Measurements from ENCODE around the gene C1QTNF9. TPM values are rescaled to one million over a fixed set of nuclear protein-coding genes. Genes with fewer than 3 reads are reported as not detected.

Gene C1QTNF9
- polyA plus RNA-seq, 3 donors from 2014 or later = not detected

DNA sequence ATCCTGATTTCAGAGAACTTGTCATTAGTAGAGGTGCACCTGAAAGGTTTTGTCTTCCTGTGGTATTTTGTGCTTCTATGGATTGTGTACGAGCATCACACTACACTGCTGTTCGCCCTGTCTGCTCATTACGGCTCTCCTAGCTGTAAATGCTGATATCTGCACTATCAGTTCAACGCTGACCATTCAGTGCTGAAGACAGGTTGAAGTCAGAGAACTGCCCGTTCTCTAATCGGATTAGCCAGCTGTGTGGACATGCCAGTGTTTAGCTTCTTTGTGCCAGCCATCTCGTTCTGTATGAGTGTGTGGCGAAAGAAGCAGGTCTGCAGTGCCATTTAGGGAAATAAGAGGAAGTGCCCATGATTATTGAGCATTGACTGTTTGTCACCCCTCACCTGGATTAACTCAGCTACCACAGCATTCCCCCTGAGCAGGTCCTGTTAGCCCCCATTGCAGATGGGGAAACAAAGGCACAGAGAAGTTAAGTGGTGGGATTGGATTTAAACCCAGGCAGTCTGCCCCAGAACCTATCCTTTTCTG is 21.6 kb upstream of the C1QTNF9 start:
- Mint-ChIP-seq H3K27ac (peak overlapping the region in 5 of 6 donors; percentile 33 to 77 (median 51)), H3K4me3 (no peak overlapping the region), H3K27me3 (ENCODE audit: low read depth in 3 of 3) (no peaks in the 10 kb centered on the region), H3K9me3 (no peaks in the 10 kb centered on the region), H3K36me3 (peaks cover 18 to 66% (median 39%) of the 10 kb centered on the region in 3 donors), H3K4me1 (peaks cover 12 to 20% of the 10 kb centered on the region in 2 donors)
- no peak for DNase-seq

DNA sequence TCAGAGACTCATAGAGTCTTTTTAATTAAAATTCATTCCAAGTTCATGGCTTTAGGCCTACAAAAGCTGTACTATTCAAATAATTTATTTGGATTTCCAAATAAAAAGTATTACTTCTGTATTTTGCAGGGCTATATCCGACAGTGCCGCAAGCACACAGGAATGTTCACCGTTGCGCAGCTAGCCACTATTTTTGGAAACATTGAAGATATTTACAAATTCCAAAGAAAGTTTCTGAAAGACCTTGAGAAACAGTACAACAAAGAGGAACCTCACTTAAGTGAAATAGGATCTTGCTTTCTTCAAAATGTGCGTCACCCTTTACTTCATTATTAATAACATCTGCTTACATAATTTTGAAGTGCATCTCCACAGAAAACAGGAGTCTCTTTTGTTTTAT is 20.5 kb upstream of the C1QTNF9 start:
- no peaks in the 10 kb centered on the region for H3K9me3 Mint-ChIP-seq
- DNase-seq = no peak
- no peaks in the 10 kb centered on the region for H3K27me3 Mint-ChIP-seq (ENCODE audit: low read depth in 3 of 3)
- peaks cover 21 to 68% (median 44%) of the 10 kb centered on the region in 3 donors for H3K36me3 Mint-ChIP-seq
- no peak overlapping the region for H3K4me3 Mint-ChIP-seq
- H3K27ac Mint-ChIP-seq = peak overlapping the region in 1 of 6 donors; percentile 51
- H3K4me1 Mint-ChIP-seq = peaks cover 5 to 9% of the 10 kb centered on the region in 2 donors

DNA sequence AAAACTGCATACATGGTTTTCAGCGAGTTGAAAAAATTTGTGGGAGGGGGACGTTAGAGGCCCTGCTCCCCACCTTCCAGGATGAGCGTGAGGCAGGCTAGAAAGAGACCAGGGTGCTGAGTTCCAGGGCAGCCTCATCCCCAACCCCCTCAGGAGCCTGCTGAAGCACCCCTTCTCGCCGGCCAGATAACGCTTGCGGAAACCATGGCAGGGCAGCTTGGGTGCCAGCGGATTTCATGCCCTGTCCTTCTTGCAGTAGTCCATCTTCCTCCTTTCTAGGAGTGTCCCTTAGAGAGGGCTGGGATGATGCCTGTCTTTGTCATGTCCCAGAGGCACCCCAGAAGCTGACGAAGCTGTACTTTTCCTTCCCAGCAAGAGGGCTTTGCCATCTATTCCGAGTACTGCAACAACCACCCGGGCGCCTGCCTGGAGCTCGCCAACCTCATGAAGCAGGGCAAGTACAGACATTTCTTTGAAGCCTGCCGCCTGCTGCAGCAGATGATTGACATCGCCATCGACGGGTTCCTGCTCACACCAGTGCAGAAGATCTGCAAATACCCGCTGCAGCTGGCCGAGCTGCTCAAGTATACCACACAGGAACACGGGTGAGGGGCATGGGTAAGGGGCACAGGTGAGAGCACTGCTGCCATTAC is 19.0 kb upstream of the C1QTNF9 start:
- Mint-ChIP-seq H3K36me3 (peaks cover 25 to 67% (median 56%) of the 10 kb centered on the region in 3 donors), H3K4me3 (no peak overlapping the region), H3K9me3 (no peaks in the 10 kb centered on the region), H3K4me1 (peaks cover 2 to 6% of the 10 kb centered on the region in 2 donors), H3K27ac (peak overlapping the region in 1 of 6 donors; percentile 18), H3K27me3 (ENCODE audit: low read depth in 3 of 3) (no peaks in the 10 kb centered on the region)
- no peak for DNase-seq

DNA sequence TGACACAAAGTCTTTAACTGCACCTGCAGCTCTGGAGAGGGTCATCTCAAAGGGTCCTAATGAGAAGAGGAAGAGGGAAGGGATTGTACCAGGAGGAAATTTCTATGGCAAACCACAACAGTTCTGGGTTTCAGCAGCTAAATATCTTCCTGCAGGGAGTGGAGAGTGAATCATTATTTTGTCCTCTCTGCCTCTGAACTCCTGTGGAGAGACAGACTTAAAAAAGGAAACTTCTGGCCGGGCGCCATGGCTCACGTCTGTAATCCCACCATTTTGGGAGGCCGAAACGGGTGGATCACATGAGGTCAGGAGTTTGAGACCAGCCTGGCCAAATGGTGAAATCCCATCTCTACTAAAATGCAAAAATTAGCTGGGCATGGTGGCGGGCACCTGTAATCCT is 16.9 kb upstream of the C1QTNF9 start:
- peaks cover 4 to 12% of the 10 kb centered on the region in 2 donors for H3K4me1 Mint-ChIP-seq
- H3K4me3 Mint-ChIP-seq = no peak overlapping the region
- peak overlapping the region in 3 of 6 donors; percentile 1 to 60 (median 35) for H3K27ac Mint-ChIP-seq
- H3K36me3 Mint-ChIP-seq = peaks cover 35 to 74% (median 66%) of the 10 kb centered on the region in 3 donors
- no peak for DNase-seq
- H3K9me3 Mint-ChIP-seq = no peaks in the 10 kb centered on the region
- H3K27me3 Mint-ChIP-seq (ENCODE audit: low read depth in 3 of 3) = no peaks in the 10 kb centered on the region

DNA sequence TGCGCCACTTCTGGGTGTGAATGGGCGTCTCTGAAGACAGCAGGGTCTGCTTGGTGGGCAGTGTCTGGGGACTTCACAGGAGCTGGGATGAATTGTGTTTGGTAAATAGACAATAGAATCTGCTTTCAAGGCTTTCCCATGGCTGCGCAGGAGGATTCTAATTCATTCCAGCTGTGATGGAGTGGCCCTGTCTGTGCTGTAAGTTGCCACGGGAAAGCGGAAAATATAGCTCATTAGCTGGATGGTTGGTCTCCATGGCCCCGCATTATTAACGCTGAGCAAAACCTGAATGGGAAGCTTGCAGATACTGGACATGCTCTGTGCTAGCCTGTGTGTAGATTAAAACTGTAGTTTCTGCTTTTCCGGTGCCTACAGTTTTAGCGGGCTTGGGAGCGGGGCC is 15.6 kb upstream of the C1QTNF9 start:
- Mint-ChIP-seq H3K27me3 (ENCODE audit: low read depth in 3 of 3) (no peaks in the 10 kb centered on the region), H3K27ac (peak overlapping the region in 1 of 6 donors; percentile 42), H3K4me1 (peaks cover 6 to 7% of the 10 kb centered on the region in 2 donors), H3K36me3 (peaks cover 38 to 77% (median 58%) of the 10 kb centered on the region in 3 donors), H3K9me3 (no peaks in the 10 kb centered on the region), H3K4me3 (no peak overlapping the region)
- no peak for DNase-seq

DNA sequence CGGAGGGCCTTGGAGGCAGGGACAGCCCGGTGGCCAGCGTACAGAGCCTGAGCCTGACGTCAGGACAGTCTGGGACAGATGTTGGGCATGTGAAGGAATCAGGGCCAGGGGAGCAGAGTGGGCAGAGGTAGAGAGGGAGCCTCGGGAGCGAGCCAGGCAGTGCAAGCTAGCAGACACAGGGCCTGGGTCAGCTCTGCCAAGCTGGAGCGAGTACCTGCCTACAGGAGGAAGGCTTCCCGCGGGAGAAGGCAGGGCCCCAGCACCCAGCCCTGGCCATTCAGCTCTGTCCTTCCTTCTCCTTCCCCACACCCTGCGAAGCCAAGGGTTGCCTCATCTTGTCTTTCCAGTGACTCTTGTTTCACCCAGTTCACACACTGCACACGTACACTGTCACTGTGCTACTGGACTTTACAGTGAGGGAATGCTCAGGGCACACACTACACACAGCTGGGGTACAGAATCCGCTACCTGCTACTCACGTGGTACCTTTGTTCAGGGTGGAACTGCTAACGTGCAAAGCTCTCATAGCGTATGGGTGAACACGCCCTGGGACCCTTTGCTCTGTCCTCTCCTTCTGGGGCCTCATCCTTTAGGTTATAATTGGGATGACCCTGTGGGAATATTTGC is 9.8 kb upstream of the C1QTNF9 start:
- no peaks in the 10 kb centered on the region for H3K27me3 Mint-ChIP-seq (ENCODE audit: low read depth in 3 of 3)
- peaks cover 24 to 87% (median 55%) of the 10 kb centered on the region in 3 donors for H3K36me3 Mint-ChIP-seq
- H3K4me3 Mint-ChIP-seq = no peak overlapping the region

DNA sequence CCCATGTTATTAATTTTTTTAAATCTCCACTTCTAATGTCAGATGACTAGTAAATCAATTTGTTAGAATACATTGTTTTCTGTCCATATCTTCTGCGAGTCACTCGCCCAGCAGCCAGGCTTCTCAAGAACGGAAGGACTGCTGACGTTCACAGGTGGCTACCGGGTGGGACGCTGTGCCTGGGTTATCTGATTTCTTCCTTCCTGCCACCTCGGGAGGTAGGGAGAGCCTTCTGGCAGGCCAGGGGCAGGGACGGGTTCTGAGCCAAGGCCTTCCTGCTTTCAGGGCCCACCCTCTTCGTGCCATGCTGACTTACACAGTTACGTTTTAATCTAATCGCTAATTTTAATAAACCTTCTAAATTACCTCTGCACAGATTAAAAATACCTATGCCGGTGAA is 7.9 kb upstream of the C1QTNF9 start:
- no peaks in the 10 kb centered on the region for H3K9me3 Mint-ChIP-seq
- peaks cover 26 to 89% (median 52%) of the 10 kb centered on the region in 3 donors for H3K36me3 Mint-ChIP-seq
- no peak overlapping the region for H3K4me3 Mint-ChIP-seq
- no peaks in the 10 kb centered on the region for H3K27me3 Mint-ChIP-seq (ENCODE audit: low read depth in 3 of 3)
- H3K4me1 Mint-ChIP-seq = peaks cover 21 to 28% of the 10 kb centered on the region in 2 donors
- DNase-seq = no peak
- H3K27ac Mint-ChIP-seq = peak overlapping the region in 3 of 6 donors; percentile 31 to 64 (median 35)

More for the DNA sequence above, 9.8 kb upstream of the C1QTNF9 start:
- no peak for DNase-seq
- Mint-ChIP-seq H3K9me3 (no peaks in the 10 kb centered on the region), H3K4me1 (peaks cover 21 to 27% of the 10 kb centered on the region in 2 donors), H3K27ac (peak overlapping the region in 4 of 6 donors; percentile 70 to 85 (median 72))

DNA sequence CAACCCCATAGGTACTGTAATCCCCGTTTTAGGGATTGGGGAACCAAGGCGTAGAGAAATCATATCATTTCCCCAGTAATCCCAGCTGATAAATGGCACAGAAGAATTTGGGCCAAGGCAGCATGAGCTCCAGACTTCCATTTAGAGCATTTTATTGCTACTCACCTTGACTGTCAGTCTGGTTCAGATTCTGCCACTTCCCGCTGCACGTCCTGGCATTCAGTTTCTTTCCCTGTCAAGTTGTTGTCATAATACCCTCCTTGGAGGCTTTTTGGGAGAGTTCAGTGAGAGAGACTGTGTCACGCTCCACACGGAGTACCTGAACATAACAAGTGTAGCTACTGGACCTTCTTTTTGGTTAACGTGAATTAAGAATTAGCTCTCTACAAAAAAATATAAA is 7.5 kb upstream of the C1QTNF9 start:
- H3K4me1 Mint-ChIP-seq = peaks cover 21 to 28% of the 10 kb centered on the region in 2 donors
- no peaks in the 10 kb centered on the region for H3K27me3 Mint-ChIP-seq (ENCODE audit: low read depth in 3 of 3)
- peaks cover 26 to 85% (median 49%) of the 10 kb centered on the region in 3 donors for H3K36me3 Mint-ChIP-seq
- no peaks in the 10 kb centered on the region for H3K9me3 Mint-ChIP-seq
- peak overlapping the region in 1 of 6 donors; percentile 35 for H3K27ac Mint-ChIP-seq
- no peak overlapping the region for H3K4me3 Mint-ChIP-seq
- no peak for DNase-seq

DNA sequence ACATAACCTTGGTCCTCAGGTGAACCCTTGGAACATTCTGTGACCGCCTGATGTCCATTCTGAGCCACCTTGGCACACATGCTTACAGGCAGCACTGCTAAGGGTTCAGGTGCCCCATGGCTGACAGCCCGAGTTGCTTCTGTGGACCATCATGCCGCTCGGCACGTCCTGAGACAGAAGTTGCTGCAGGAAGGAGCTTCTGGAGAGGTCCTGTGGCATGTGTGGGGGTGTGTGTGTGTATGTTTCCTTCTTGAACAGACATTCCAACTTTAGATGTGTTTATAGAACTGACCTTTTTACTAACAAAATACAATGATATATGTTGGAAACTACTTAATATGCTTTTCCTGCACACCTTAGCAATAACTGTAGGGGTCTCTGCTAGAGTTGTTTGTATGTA is 4.8 kb upstream of the C1QTNF9 start:
- H3K9me3 Mint-ChIP-seq = no peaks in the 10 kb centered on the region
- no peak overlapping the region for H3K4me3 Mint-ChIP-seq
- H3K4me1 Mint-ChIP-seq = peaks cover 14 to 23% of the 10 kb centered on the region in 2 donors
- peaks cover 15 to 62% (median 41%) of the 10 kb centered on the region in 3 donors for H3K36me3 Mint-ChIP-seq
- H3K27me3 Mint-ChIP-seq (ENCODE audit: low read depth in 3 of 3) = no peaks in the 10 kb centered on the region
- peak overlapping the region in 2 of 6 donors; percentile 13 to 59 for H3K27ac Mint-ChIP-seq
- no peak for DNase-seq

DNA sequence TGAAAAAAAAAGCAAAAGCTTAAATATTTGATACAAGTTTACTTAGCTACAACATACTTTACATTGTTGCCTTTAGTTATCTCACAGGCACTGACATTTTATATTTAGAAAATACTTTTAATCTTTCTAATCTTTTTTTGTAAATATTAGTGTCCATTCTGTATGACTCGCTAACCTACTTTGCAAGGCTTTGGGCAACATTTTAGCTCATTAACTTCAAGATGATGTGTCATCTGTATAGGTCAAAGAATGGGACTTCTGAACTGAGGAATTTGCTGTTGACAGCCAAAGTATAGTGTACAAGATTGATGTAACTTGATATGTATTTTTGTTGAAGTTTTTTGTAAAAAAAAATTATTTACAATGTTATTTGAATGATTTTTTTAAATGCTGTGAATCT is 2.7 kb upstream of the C1QTNF9 start:
- peaks cover 0 to 13% of the 10 kb centered on the region in 2 donors for H3K4me1 Mint-ChIP-seq

DNA sequence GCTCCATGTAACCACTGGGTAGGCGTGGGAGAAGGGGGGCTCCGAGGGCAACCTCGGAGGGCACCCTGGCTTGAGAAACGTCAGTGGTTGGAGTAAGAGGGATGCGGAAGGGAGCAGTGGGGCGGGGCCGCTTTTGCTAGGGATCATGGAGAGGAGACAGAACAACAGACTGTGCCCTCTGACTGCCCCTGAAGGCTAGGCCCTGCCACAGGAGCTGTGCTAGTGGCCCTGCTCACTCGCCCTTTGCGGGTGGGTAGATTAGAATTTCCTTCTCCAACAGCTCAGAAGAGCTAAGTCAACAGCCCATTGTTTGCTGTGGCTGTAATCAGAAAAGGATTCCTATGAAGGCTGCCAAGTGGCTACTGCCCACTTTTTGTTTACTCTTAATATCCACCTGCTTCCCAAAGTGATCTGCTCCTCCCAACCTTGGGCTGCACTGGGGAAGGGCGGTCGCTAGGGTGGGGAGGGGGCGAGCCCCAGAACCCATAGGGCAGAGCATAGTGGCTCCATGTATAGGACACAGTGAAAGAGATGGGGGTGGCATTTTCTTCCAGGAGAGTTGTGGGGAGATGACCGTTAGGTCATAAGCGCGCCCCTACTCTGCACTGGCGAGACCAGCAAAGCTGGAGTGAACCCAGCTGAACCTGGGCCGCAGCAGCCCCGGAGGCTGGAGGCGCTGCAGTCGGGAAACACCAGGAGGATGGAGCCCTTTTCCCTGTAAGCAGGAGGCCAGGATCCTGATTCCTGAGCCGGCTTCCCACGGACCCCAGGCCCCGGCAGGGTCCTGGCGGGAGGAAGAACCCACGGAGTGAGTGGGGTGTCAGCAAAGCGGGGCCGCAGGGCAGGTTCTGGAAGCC is 1.9 kb upstream of the C1QTNF9 start:
- Mint-ChIP-seq H3K4me1 (peaks cover 0 to 13% of the 10 kb centered on the region in 2 donors), H3K27ac (no peak overlapping the region), H3K9me3 (no peaks in the 10 kb centered on the region), H3K36me3 (peaks cover 8 to 36% (median 19%) of the 10 kb centered on the region in 3 donors), H3K4me3 (no peak overlapping the region), H3K27me3 (ENCODE audit: low read depth in 3 of 3) (no peaks in the 10 kb centered on the region)
- DNase-seq = no peak

More for the DNA sequence above, 2.7 kb upstream of the C1QTNF9 start:
- peaks cover 11 to 42% (median 24%) of the 10 kb centered on the region in 3 donors for H3K36me3 Mint-ChIP-seq
- H3K27ac Mint-ChIP-seq = no peak overlapping the region
- no peak overlapping the region for H3K4me3 Mint-ChIP-seq
- H3K27me3 Mint-ChIP-seq (ENCODE audit: low read depth in 3 of 3) = no peaks in the 10 kb centered on the region
- no peaks in the 10 kb centered on the region for H3K9me3 Mint-ChIP-seq
- no peak for DNase-seq

DNA sequence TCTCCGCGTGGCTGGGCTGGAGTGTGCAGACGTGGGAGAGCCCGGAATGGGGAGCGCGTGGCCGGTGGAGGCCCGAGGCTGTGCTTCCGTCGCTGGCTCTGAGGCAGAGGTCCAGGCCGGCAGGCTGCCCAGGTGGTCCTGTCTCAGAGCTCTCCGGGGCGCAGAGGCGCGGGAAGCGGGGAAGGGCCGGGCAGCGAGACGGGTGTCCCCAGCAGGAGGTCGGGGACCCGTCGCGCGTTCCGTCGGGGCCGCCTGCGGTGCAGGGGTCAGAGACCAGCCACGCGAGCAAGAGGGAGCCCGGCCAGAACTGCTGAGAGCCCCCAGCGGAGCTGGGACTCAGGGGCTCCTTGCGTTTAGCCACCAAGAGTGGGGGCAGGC is 1.3 kb upstream of the C1QTNF9 start:
- H3K4me1 Mint-ChIP-seq = peaks cover 0 to 13% of the 10 kb centered on the region in 2 donors
- H3K27me3 Mint-ChIP-seq (ENCODE audit: low read depth in 3 of 3) = no peaks in the 10 kb centered on the region
- no peak overlapping the region for H3K27ac Mint-ChIP-seq
- DNase-seq = no peak
- no peak overlapping the region for H3K4me3 Mint-ChIP-seq
- peaks cover 8 to 30% (median 19%) of the 10 kb centered on the region in 3 donors for H3K36me3 Mint-ChIP-seq
- no peaks in the 10 kb centered on the region for H3K9me3 Mint-ChIP-seq

DNA sequence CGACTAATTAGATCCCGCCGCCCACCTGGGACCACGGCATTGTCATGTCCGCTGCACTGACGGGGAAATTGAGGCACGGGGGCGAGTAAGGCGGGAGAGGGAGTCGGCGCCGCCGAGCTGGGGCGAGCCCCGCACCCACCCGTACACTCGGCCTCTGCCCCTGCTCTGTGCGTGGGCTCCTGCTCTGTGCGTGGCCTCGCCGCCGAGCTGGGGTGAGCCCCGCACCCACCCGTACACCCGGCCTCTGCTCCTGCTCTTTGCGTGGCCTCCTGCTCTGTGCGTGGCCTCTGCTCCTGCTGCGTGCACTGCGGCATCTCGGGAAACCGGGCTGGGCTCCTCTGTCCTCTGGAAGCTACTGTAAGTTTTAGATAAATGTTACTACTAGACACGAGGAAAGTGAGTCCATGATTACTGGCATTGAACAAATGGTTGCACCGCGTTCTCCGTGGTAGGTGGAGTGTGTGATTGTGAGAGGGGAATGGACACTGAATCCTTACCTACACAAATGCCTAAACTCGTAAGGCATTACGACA is 826 bp upstream of the C1QTNF9 start:
- no peaks in the 10 kb centered on the region for H3K27me3 Mint-ChIP-seq (ENCODE audit: low read depth in 3 of 3)
- no peak for DNase-seq
- H3K4me1 Mint-ChIP-seq = peaks cover 0 to 13% of the 10 kb centered on the region in 2 donors
- H3K4me3 Mint-ChIP-seq = no peak overlapping the region
- peaks cover 8 to 25% (median 19%) of the 10 kb centered on the region in 3 donors for H3K36me3 Mint-ChIP-seq
- no peak overlapping the region for H3K27ac Mint-ChIP-seq
- H3K9me3 Mint-ChIP-seq = no peaks in the 10 kb centered on the region
